Measurements from ENCODE around the gene IQSEC1.

The IQSEC1 gene

DNA sequence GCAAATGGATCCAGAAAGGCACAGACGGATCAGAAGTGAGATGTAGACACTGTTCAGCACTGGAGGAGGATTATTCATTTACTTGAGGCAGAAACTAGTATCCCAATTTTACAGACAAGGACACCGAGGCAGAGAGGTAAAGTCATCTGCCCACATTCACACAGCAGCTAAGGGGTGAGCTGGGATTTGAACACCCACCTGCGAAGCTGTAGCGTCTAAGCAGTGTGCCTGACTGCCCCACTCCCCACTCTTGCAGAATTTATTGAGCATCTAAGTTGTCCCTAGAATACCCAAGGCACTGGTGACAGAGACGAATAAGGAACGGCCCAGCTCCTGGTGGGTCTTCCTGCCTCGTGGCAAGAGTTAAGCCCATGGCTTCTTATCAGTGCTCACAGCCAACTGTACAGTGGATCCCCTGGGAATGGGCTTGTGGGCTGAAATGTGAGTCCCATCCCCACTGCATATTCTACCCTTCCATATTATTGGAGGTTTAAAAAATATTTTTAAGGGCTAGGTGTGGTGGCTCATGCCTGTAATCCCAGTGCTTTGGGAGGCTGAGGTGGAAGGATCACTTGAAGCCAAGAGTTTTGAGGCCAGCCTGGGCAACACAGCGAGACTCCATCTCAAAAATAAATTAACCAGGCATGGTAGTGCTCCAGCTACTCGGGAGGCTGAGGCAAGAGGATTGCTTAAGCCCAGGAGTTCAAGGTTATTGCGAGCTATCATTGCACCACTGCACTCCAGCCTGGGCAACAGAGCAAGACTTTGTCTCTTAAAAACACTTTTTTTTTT lies 77.6 kb downstream of the IQSEC1 start:
- no peak for DNase-seq

DNA sequence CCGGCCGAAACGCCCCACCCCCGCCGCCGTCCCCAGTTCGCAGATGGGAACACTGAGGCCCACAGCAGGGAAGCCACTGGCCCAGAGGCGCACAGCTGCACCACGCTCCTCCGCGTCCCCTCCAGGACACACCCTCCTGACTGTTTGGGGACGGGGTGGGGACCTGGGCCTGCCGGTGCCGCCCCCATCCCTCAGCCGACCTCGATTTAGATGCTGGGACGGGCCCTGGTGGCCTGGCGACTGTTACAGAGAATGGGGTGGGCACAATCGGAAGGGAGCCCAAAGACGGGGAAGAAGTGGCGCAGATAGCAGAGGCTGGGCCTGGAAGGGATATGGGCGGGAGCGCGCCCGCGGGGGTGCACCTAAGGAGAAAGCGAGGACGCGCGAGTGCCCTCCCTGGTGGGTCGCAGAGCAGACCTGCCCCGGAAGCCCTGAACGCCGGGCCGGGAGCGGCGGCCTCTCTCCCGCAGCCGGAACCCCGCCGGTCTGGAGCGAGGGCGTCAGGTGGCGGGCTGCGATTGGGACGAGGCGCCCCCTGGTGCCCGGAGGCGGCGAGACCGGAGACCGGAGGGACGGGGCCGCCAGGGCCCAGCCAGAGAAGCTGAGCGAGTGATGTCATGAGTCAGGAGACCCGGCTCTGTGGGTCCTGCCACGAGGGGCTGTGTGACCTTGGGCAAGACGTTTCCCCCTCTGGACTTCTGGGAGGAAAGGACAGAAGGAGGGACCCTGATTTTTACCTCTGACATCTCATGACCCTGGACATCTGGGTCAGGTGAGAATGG lies 78.4 kb downstream of the IQSEC1 start:
- DNase-seq: peak; percentile 95

GRCh38 chr3:12994357-12994606 lies 78.9 kb downstream of the IQSEC1 start:
- DNase-seq: peak; percentile 52

GRCh38 chr3:12993517-12994356 lies 79.5 kb downstream of the IQSEC1 start:
- peak; percentile 81 for DNase-seq

GRCh38 chr3:12992629-12993516 lies 80.4 kb downstream of the IQSEC1 start:
- peak; percentile 88 for DNase-seq

DNA sequence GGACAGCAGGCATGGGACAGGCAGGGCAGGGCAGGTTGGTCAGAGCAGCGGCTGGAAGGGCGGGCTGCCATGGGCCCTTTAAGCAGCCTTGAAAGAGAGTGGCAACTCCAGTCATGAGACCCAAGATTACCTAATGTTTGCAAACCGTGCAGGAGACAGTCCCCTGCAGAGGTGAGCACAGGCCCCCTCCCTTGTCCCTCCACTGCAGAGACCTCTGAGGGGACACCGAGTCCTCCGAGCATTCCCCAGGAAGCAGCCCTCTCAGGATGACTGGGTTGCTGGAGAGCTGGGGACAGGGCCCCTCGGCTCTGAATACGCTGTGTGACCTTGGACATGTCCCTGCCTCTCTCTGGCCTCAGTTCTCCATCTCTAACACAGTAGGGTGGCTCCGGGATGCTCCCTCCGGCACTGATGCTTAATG lies 81.4 kb downstream of the IQSEC1 start:
- no peak for DNase-seq

GRCh38 chr3:12991481-12991837 lies 81.8 kb downstream of the IQSEC1 start:
- DNase-seq: no peak

DNA sequence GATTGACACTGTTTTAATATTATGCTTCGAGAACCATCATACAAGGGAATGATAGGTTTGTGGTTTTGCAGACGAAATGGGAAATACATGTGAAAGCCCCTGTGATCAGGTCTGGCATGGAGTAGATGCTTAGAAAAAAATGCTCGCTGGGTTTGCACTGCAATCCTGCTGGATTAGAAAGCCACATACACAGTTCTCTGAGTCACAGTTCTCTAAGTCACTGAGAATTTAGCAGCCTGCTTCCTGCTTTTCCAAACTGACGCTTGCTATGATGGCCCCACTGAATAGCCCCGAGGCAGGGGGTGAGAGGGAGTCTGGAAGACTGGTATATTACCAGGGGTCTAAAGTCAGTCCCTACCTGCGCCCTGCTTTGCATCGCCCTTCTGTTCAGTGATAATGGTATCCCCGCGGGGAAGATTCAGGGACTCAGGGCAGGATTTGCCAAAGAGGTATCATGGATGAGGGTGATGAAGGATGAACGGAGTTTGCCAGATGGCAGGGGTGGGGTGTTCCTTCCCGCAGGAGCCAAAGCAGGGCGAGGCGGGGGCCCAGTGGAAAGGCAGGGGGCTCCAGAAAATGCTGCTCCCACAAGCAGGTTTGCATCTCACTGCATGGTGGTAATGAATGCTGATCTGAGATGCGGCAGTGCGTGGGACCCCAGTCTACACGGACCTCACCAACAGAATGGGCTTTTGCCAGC lies 82.3 kb downstream of the IQSEC1 start:
- peak; percentile 48 for DNase-seq

DNA sequence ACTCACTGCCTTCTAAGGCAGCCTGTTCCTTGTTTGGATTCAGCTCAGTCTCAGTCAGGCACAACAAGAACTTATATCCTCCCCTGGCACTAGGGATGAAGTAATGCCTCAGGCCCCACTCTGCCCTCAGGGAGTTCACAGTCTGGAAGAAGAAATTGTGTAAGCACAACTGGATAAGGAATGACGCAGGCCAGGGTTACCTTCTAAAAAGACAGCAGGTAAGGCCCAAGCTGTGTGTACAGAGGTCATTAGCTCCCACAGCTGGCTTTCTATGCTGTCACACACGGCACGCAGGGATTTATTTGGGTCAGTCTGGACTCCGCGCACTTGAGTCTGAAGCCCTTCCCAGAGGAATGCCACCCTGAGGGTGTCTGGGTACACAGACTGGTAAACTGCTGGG lies 82.9 kb downstream of the IQSEC1 start:
- DNase-seq: no peak

GRCh38 chr3:12988728-12989454 lies 84.3 kb downstream of the IQSEC1 start:
- no peak for DNase-seq

GRCh38 chr3:12987602-12988001 lies 85.6 kb downstream of the IQSEC1 start:
- no peak for DNase-seq

GRCh38 chr3:12986986-12987385 lies 86.2 kb downstream of the IQSEC1 start:
- peak; percentile 71 for DNase-seq

DNA sequence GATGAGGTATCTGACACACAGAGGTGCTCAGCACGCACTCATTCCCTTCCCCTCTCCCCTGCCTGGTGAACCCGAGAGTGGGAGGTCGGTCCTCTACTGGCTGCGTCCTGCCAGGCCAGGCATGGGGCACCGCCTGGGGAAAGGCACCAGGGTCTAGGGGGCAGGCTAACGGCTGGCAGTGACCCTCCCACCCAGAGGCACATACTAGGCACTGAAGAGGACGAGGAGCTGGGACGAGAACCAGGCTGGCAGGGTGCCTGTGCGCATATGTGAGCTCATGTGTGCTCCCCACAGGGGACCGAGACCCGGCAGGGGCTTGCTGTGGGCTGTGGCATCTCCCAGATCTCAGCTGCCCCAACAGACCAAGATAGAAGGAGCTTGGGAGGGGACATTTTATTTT lies 86.7 kb downstream of the IQSEC1 start:
- DNase-seq: no peak

- no peak for DNase-seq
Observed at GRCh38 chr3:12986031-12986430, 87.2 kb downstream of the IQSEC1 start.

- DNase-seq: no peak
Observed at GRCh38 chr3:12985148-12985547, 88.1 kb downstream of the IQSEC1 start.

GRCh38 chr3:12984023-12984823 lies 89.0 kb downstream of the IQSEC1 start:
- peak; percentile 86 for DNase-seq

DNA sequence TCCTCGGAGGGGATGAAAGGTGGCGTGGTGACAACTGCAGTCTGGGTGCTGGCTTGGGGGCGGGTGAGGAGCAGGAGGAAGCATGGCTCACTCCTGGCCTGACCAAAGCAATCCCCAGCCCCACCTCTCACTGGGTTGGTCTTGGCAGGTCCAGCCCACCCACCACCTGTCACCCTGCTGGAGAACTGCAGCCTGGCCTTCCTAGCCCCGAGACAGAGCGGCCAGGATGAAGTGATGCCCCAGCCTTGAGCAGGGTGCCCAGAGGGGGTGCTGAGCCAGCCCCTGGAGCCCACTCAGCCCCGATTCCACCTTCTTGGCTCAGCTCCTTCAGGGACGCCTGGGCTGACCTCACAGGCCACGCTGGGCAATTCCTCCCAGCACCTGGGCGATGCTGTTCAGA lies 89.9 kb downstream of the IQSEC1 start:
- no peak for DNase-seq

- DNase-seq: no peak
Observed at GRCh38 chr3:12982619-12983101, 90.6 kb downstream of the IQSEC1 start.

GRCh38 chr3:12981306-12982275 lies 91.6 kb downstream of the IQSEC1 start:
- DNase-seq: no peak
